ENCODE results near the gene AGO1. TPM values are rescaled to one million over a fixed set of nuclear protein-coding genes. Genes with fewer than 3 reads are reported as not detected.

Gene AGO1
- 20.9 TPM for polyA plus RNA-seq (ENCODE audit: insufficient read length)
- long read RNA-seq, donor 1, full-length matches to known transcripts: 3 of 8 reads
- long read RNA-seq, donor 1, partial matches to known transcripts: 5 of 8 reads
- long read RNA-seq, donor 1, other reads (novel, unspliced or antisense): 0 of 8 reads
- long read RNA-seq, donor 2, full-length matches to known transcripts: 5 of 5 reads
- long read RNA-seq, donor 2, partial matches to known transcripts: 0 of 5 reads
- long read RNA-seq, donor 2, other reads (novel, unspliced or antisense): 0 of 5 reads
- long read RNA-seq, donor 3: 0 reads
- long read RNA-seq, donor 4: 0 reads
- long read RNA-seq, donor 5: 0 reads
- long read RNA-seq, donor 6, full-length matches to known transcripts: 2 of 2 reads
- long read RNA-seq, donor 6, partial matches to known transcripts: 0 of 2 reads
- long read RNA-seq, donor 6, other reads (novel, unspliced or antisense): 0 of 2 reads
- long read RNA-seq, donor 7, full-length matches to known transcripts: 1 of 1 reads
- long read RNA-seq, donor 7, partial matches to known transcripts: 0 of 1 reads
- long read RNA-seq, donor 7, other reads (novel, unspliced or antisense): 0 of 1 reads
- long read RNA-seq, donor 8, full-length matches to known transcripts: 1 of 1 reads
- long read RNA-seq, donor 8, partial matches to known transcripts: 0 of 1 reads
- long read RNA-seq, donor 8, other reads (novel, unspliced or antisense): 0 of 1 reads

DNA sequence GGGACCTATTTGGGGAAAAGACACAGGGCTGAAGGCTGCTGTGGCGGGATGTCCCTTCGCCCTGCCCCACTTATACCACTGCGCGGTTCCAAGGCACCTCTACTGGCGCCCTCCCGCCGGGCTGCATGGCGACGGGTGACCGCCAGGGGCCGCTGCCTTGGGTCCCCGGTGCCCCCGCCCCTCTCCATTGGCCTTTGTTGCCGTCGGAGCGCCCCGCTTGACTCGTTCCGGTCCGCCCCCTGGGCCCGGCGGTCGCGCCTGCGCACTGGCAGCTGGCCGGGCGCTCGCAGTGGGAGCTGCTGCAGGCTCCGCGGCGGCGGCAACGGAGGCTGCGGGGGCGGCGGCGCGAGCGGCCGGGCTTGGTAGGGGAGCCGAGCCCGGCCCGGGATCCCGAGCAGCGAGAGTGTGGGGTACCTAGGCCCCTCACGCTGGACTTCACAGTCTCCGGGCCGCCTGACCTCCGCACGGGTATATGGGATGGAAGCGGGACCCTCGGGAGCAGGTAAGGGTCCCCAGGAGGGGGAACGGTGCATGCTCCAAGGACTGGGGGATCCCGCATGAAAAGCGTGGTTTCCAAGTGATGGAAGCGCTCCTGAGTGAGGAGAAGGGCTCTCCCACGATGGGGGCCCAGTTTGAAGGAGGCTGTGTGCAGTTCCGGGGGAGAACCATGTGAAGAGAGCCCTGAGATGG lies at the start of gene AGO1:
Gene AGO1 (plus strand): TSS at position 265 of the 690 bp plus-strand sequence. CDS start 213 bp downstream, at position 478.
- peak; percentile 93 for DNase-seq

DNA sequence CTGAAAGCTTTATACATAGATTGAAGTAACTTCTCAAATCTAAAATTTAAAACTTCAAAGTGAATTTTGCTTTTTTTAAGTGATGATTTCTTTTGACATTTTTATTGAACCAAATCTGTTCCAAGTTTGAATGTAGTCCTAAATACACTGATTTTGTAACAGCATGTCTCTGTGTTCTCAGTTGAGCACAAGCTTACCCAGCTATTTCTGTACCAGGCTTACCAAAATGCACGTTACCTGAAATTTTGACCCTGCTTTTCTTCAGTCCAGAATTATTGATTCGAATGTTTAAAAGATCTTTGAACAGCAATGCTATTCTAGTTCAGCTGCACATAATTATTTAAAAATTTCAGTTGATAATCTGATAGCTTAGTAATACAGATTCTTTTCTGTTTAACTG lies 49.6 kb upstream of the AGO1 start:
- DNase-seq: no peak

DNA sequence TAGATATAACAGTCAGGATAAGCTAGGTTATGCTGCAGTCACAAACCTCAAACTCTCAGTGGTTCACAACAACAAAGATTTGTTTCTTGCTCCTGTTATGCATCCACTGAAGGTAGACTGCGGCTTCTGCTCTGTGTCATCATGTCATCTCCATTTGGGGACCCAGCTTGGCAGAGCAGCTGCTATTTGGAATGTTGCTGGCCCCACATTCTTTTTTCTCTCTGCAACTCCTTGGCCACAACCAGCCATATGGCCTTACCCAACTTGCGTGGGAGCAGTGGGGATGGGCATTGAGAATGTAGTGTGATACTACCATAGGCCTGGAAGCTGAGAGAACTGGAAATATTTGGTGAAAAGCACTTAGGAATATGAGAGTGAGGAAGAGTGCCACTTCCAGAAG lies 48.8 kb upstream of the AGO1 start:
- DNase-seq: no peak

DNA sequence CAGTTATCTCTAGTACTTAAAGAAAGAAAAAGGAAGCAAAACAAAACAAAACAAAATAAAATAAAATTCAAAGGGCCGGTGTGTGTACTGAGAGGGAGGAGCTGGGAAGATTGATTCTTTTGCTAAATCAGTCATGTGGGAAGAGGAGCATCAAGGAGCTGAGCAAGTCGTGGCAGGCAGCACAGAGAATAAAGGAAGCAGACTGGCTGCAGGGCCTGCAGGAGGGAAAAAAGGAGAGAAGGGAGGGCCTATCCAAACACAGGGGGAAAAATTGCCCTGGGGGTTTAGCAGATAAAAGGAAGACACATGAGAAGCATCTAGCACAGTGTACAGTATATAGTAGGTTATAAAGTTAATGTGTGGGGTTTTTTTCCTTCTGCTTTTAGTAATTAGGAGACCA lies 47.6 kb upstream of the AGO1 start:
- no peak for DNase-seq

DNA sequence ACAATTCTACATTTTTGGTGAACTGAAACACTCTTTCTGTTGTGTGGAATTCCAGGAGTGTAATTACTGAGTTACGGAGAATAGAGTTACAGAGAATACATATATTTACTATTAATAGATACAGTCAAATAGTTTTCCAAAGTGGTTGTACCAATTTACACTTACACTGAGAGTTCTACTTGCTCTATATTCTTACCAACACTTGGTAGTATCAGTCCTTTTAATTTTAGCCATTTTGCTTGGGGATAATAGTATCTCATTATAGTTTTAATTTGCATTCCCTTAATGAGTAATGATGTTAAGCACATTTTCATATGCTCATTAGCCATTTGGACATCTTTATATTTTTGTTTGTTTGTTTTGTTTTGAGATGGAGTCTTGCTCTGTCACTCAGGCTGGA lies 46.3 kb upstream of the AGO1 start:
- no peak for DNase-seq

DNA sequence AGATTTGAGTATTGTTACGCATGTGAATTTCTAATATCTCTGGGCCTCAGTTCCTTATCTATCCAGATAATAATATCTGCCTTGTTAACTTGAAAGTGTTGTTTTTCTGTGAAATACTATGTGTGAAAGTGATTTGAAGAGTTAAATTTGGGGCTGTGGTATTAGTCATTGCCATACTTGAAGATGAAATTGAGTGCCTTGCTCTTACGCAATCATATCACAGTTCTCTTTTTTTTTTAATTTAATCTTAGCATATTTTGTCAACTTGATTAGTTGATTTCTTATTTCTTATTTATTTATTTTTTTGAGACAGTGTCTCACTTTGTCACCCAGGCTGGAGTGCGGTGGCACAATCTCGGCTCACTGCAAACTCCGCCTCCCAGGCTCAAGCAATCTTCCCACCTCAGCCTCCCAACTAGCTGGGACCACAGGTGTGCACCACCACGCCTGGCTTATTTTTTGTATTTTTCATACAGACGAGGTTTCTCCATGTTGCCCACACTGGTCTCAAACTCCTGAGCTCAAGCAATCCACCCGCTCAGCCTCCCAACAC lies 44.2 kb upstream of the AGO1 start:
- no peak for DNase-seq

DNA sequence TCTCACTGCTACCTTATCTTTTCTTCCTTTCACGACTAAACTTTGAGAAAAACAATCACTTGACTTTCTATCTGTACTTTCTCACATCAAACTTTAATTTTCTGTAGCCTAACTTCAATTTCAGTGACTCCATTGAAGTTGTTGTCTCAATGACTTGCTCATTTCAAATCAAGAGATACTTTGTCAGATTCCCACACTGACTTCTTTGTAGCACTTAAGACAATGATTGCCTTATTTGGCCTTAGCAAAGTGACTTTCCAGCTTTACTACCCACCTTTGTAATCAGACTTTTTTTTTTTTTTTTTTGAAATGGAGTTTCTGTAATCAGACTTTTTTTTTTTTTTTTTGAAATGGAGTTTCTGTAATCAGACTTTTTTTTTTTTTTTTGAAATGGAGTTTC lies 38.2 kb upstream of the AGO1 start:
- DNase-seq: no peak

DNA sequence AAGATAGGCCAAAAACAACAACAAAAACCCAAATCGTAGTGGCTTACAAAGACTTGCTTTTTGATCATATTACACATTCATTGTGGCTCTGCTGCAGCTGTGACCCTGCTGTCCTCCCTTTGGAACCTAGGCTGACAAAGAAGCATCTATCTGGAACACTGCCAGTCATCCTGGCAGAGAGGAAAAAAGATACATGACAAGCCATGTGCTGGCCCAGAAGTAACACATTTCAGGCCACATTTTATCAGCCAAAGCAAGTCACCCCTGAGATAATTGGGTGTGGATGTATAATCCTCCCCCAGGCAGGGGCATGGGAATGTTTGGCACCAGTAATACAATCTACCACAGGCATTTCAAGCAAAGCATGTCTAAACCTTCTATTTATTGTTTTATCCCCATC lies 37.2 kb upstream of the AGO1 start:
- no peak for DNase-seq

DNA sequence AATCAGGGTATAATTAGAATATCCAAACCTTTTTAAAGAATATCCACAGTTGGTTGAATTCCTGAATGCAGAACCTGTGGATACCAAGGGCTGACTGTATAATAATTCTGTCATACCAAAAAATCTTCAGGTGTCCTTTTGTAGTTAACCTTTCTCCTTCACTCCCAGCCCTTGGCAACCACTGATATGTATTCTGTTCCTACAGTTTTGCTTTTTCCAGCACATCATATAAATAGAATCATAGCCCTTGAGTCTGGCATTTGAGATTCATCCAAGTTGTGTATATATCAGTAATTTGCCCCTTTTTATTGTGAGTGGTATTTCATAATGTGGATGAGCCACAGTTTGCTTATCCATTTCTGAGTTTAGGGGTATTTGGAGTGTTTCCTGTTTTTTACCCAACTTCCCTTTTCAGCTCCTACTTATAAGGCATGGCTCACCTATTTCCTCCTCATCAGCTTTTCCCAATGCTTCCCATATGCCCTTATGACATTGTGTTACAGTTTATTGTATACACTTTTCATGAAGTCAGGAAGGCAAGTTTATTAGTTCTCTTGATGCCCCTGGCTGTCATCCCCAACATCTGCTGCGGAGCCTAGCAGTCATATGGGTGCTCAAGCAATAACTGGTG lies 35.0 kb upstream of the AGO1 start:
- no peak for DNase-seq

DNA sequence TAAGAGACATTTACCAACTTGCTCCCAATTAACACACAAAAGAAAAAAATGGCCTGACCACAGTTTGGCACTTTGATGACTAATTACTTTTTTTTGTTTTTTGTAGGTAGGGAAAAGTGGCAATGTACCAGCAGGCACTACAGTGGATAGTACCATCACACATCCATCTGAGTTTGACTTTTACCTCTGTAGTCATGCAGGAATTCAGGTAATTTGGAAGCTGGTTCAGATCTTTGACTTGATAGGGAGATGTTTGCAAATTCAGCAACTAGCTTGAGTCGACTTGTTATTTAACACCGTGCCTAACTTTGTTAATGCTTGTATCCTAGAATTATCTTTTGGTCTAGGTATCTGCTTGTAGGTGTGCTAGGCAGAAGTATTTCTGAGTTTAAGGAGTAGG lies 33.0 kb upstream of the AGO1 start:
- no peak for DNase-seq

DNA sequence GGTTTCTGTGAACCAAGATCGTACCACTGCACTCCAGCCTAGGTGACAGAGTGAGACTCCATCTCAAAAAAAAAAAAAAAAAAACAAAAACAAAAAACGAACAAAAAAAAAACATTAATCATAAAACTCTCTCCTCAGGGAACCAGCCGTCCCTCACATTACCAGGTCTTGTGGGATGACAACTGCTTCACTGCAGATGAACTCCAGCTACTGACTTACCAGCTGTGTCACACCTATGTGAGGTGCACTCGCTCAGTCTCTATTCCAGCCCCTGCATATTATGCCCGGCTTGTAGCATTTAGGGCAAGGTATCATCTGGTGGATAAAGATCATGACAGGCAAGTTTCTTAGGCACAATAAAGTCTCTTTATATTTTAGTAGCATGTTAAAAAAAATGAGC lies 32.3 kb upstream of the AGO1 start:
- no peak for DNase-seq

DNA sequence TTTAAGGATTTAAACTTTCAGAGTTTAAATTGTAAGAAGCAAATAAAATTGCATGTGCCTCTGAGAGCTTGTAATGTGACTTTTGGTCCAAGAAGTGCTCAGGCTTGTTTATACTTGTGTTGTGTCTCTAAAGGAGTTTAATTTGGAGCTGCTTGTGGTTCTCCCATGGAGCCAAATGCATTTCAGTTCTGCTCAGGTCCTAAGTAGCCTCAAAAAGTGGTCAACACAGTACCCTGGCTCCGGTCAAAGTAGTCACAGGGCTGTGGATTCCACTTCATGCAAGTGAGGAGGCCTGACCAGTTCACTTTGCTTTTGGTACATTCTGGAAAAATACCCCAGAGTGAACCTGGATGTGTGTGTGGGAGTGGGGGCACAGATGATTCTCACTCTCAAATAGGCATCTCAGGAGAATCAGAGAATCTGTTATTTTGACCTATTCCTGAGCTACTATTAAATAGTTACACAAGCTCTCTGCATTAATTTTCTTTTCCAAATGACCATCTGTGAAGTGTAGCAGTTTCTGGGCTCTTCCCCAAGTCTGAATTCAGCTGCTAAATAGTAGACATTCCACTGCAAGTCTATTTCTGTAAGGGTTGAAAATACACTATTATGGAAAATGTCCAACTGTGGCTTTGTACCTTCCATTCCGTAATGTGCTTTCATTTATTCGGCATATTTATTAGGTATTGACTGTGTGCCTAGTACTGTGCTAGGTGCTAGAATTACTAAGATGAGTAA lies 31.7 kb upstream of the AGO1 start:
- DNase-seq: peak; percentile 55

DNA sequence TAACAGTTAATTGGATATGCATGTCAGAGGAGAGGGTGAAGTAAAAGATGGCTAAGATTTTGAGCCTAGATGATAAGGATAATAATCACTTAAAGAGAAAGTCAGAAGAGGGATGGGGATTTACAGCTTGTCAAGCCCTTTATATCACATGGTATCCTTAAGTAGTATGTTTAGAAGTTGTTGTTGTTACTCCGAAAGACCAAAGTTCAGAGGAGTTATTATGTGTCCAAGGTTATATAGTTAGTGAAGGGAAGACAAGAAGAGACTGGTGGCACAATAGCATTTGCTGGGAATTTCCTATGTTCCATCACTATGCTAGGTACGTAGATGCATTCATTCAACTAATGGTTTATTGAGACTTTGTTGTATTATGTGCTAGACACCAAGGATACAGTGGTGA lies 30.8 kb upstream of the AGO1 start:
- DNase-seq: no peak

DNA sequence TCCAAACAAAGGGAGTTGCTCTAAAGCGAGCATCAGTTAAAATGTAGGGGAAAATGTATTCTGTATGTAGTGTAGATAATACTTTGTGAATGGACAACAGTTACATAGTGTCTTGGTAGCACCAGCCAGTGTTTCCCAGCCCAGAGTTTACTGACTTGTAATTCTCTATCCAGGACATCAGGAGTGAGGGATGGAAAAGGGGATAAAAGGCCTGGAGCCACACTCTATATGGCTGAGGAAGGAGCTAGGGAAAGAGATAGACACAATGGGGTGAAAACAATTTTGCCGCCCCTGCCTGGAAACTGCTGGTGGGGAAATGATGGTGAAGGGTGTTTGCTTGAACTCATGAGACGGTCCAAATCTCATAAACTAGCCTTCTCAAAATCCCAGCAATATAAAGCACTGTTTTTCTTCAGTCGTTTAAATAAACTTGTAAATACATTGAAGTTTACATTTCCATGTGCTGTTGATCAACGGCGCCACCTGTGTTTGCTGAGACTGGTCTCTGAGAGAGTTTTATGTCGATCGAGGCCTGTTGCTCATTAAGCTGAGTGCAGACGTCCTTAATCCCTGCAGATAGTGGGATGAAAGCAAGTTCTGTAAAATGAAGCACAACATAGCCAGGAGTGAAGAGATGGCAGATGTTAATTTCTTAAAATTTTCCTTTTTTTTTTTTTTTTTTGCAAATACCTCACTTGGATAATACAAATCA lies 27.9 kb upstream of the AGO1 start:
- DNase-seq: no peak

DNA sequence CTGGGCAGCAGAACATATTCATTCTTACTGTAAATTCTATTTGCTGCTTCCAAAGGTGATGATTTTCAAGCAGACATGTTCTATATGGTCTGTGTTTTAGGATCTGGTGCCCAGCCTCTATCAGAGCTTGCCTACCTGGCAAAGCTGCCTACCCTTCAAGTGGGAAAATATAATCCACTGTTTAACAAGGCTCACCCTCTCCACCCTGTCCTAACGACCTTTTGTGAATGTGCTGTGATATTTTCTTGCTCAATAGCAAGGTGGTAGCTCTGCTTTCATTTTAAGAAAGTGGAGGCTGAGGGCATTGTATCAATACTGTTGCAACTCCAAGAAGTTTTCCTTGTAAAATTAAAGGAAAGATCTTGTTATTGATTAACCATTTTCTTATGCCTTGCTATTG lies 26.0 kb upstream of the AGO1 start:
- no peak for DNase-seq

DNA sequence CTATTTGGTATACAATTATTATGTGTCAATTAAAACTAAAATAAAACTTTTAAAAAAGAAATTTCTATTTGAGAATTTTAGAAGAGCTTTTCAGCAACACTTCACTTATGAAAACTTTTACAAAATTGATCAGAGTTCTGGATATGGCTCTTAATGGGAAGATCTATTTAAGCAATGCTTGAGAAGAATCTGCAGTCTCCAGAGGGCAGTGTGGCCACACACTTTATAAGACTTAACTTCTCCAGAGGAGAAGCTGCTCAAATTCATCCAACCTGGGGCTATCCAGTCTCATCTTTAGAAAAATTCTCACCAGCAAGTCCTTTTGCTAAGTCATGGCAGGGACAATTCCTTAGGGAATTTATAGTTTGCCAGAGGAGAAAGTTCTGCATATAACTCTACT lies 25.2 kb upstream of the AGO1 start:
- no peak for DNase-seq

DNA sequence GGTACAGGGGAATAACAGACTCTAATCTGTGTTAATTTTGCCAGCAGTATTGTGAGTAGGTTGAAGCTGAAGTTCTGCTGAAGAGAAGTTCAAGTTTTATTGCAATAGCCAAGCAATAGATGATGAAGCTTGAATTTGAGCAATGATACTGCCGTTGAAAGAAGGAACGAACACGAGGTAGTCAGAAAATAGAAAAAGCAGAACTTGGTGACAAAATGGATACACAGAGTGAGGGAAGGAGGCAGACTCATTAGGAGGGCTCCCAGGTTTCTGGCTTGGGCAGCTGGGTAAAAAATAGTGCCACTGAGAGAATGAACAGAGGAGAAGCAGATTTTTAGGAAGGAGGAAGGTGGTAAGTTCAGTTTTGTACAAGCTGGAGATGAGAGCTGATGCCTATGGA lies 22.3 kb upstream of the AGO1 start:
- DNase-seq: no peak

DNA sequence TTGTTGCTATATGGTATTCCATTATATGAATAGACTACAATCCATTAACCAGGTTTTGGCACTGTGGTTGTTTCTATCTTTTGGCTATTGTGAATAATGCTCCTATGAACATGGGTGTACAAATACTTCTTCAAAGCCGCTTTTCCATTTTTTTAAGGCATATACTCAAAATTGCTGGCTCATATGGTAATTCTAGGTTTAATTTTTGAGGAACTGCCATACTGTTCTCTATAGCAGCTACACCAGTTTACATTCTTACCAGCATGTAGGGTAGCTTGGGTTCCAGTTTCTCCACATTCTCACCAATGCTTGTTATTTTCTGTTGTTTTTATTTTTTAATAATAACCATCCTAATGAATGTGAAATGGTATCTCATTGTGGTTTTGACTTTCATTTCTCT lies 19.9 kb upstream of the AGO1 start:
- no peak for DNase-seq

DNA sequence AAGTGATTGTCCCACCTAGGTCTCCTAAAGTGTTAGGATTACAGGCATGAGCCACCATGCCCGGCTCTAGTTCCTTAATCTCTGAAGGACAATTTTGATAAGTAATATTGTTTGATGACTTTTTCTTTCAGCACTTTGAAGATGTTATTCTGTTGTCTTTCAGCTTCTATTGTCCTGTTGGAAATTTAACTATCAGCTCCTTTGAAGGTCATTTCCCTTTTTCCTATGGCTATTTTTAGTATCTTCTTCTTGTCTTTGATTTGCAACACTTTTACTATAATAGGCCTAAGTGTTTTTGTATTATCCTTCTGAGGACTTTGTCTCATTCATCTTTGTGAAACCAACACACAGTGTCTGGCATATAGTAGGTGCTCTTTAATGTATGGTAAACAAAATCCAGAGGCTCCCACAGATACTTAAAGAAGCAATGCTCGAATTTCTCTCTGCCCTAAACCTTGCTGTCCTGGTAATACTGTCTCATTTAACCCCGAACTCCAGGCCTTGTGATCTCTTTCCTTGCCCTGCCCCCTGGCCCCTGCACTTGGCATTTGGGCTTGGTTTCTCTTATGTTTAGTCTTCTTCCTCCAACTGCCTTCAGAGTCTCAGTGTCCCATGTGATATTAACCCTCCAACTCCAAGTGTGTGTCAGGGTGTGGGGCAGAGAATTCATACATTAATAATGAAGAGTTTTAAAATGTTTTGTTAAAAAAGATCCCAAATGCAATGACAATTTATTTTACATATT lies 19.0 kb upstream of the AGO1 start:
- DNase-seq: no peak

DNA sequence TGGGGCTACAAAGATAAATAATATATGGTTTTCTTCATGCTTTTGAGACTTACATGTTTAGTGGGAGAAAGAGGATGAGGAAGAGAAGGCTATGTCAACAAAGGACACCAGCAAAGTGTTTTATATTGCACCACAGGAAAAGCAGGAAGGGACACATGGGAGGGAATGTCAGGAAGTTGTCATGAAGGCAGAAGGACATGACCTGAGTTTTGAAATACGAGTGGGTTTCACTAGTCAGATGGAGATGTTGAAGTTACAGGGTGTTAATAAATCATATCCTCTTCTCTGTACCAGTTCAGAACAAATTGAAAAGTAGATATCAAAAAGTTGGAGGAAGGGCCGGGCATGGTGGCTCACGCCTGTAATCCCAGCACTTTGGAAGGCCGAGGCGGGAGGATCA lies 18.2 kb upstream of the AGO1 start:
- no peak for DNase-seq

All from left kidney (tissue), 8 donors.